ENCODE measurements around the gene ARVCF.
A peak's percentile ranks its signal among the peaks of the same experiment; 100 is the strongest.

Gene ARVCF

DNA sequence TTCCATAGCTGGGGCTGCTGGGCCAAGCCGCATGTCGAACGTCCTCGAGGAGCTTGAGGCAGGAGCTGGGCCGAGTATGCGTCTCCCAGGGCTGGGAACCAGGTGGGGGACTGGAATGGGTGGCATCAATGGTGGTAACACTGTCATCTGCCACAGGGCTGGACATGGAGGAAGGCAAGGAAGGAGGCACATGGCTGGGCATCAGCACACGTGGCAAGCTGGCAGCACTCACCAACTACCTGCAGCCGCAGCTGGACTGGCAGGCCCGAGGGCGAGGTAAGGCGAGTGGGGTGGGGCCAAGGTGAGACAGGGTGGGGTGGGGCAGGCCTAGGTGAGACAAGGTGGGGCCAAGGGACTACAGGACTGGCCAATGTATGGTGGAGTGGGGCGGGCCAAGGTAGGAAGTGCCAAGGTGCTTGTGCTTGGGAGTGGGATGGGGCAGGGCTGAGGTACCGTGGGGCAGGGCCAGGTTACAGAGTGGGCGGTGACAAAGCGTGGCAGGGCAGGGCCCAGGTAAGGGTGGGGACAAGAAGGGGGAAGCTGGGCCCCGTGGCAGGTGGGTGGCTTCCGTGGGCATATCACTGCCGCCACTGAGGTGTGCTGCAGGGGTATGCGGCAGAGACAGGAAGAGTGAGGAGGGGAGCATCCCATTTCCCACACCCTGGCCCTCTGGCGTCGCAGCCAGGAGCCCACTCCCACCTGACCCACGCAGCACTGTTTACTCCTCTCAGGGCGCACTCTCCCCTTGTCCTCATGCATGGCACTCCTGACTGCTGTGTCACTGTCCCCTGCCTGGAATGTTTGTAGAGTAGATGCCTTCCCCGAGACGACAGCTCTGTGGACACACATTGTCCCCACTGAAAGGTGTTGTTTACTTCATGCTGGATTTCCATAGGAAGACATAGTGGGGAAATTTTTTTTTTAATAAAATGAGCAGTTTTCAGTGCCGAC lies 36.0 kb upstream of the ARVCF start:
- no peak for DNase-seq

DNA sequence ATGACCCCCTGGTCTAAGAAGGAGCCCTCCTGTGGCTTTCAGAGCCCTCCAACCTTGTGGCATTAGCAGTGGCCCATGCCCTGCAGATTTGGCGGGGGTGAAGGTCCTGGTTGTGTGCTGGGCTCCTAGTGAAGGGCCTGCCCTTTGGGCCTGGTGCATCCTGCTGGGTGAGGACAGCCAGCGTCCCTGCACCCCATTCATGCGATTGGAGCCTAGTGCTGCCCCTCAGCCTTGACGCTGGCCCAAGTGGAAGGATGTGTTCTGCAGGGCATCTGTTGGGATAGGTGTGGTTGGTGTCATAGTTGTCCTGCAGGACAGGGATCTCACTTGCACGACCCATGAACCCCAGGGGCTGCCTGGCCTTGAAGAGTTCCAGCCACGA lies 35.3 kb upstream of the ARVCF start:
- DNase-seq: no peak

DNA sequence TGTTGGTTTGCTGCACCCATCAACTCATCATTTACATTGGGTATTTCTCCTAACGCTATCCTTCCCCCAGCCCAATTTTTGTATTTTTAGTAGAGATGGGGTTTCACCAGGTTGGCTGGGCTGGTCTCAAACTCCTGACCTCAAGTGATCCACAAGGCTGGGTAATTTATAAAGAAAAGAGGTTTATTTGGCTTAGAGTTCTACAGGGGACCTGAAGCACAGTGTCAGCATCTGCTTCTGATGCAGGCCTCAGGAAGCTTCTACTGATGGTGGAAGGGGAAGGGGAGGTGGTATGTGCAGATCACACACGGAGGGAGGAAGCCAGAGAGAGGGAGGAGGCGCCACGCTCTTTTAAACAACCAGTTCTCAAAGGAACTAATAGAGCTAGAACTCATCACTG lies 30.1 kb upstream of the ARVCF start:
- no peak for DNase-seq

DNA sequence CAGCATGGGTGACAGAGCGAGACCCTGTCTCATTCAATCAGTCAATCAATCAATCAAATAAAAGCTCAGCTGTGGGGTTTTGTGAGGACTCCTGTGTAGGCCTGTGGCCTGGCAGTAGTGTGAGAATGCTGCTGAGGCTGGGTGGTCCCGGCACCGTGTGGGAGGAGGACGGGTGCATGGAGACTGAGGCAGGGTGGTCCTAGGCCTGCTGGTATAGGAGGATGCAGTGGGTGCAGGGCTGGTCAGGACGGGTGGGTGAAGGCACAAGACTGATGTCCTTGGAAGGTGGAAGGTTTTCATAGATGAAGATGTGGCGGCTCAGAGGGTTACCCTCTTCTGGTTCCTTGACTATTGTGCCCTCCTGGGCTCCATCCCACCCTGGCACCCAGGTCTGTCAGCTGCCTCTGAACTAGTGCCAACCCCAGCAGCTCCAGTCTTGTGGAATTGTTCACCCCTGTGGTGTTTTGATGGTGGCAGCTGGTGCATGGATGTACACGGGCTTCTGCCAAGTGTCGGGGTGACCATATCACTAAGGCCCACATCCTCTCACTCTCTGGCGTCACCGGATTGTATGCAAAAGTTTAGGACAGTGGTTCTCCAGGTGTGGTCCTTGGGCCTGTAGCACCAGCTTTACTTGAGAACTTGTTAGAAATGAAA lies 28.0 kb upstream of the ARVCF start:
- no peak for DNase-seq

DNA sequence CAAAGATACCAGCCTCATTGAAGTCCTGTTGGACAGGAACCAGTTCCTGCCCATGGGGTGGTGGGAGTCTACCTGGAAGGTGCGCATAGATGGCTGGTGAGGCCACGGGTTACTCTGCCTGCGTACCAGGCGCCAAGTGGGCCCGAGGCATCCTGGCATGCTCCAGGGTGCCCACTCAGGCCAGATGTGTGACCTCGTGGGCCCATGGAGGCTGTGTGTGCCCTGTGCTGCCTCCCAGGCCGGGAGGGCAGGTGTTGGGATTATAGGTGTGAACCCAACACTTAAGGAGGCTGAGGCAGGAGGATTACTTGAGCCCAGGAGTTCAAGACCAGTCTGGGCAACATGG lies 27.3 kb upstream of the ARVCF start:
- DNase-seq: no peak

DNA sequence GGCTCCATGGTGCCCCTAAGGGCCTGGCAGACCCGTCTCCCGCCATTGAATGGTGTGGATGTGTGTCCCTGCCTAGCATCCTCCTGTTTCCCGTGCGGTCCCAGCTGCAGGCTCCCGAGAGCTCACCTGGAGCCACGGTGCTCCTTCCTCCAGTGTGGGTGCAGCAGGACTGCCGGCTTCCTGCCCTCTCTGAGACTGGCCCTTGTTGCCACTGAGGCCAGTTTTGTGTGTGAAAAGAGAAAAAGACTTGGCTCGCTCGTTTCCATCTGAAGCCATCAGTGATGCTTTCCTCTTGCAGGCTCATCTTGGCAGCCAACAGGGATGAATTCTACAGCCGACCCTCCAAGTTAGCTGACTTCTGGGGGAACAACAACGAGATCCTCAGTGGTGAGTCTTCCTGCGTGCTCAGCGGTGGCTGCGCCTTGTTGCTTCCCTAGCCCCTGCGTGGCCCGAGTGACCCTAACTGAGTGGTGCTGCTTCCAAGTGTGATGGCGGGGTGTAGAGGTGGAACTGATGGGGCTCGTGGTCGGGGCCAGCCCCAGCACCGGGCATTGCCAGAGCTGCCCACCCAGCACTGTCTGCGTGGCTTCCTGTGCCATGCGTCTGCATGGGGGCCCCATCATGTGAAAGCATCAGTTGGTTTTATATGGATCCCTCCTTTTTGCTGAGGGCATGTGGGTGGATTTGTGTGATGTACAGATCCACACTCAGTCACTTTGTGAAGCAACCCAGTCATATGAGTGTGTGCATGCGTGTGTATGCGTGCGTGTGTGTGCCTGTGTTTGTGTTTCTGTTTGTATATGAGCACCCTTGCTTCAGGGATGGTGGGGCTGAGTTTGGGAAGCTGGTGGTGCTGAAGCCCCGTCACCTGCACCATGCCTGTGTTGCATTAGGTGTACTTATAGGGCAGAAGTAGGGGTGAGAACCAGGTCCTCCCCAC lies 26.7 kb upstream of the ARVCF start:
- DNase-seq: no peak

DNA sequence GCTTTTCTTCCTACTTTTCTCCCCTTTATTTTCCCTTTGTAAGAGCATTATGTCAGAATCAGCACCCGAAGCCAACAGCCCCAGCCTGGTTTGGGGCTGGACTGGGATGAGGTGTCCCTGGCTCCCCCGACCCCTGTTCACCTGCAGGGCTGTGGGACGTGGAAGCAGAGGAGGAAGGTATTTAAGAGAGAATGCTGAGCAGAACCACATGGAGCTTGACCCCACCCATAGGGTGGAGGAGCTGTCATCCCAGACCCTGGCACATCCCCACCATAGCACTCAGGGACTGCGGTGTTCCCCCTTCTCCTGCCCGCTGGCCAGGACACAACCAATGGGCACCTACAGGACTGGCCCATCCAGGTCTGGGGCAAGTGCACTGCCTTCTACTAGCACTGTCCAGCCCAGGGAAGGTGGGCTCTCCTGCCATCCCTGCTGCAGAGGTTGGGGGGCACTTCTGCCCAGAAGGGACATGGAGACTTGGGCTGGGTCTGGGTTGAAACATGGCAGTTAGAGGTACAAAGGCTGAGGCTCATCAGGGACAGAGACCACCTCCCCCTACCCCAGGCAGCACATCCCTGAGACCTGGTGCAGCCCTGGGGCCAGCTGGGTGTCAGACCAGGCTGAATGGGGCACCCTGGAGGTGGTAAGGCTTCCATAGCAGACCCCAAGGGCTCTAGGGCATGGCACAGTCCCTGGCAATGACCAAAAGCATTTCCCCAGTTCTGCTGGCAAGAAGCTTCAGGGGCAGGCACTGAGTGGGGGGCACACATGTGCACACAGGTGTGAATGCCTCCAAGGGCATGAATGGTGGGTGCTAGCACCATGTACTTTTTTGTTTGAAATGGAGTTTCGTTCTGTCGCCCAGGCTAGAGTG lies 23.9 kb upstream of the ARVCF start:
- DNase-seq: no peak

DNA sequence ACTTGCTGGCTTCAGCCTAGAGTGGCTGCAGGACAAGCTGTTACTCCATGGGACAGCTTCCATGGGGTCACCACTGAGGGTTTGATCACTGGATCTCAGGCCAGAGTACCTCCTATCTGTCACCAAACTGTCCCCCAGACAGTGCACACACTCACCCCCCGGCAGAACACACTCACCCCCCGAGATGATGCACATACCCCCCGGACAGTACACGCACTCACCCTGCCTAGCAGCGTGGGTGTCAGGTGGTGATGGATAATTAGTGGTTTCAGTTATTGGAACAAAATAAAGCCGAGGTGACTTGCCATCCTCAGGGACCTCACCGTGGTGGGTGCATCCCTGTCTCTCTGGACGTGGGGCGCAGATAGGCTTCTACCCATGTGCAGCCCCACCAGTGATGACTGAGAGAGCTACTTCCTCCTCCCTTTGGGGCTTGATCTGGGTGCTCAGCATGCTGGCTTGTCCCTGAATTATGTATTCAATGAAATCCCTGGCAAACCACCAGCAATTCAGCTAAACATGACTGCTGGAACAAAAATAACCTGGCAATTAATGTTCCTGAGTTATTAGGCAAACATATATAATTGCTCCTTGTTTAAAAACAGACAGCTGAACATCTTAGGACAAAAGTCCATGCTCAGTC lies 23.2 kb upstream of the ARVCF start:
- no peak for DNase-seq

DNA sequence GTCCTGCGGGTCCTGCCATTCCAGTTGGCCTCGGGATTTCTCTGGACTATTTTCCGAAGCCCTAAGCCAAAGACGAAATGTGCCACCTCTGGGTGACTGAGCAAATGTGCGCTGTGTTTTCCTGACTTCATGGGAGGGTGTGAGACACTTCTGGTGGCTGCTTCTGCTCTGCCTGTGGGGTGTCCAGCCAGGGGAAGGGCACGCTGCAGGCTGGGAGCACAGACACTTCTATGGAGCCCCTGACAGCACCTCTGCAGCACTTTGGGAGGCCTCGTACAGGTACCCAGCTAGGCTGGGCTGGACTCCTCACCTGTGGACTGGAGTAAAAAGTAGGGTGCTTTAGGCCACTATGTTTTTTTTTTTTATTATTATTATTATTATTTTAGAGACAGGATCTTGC lies 22.0 kb upstream of the ARVCF start:
- no peak for DNase-seq

DNA sequence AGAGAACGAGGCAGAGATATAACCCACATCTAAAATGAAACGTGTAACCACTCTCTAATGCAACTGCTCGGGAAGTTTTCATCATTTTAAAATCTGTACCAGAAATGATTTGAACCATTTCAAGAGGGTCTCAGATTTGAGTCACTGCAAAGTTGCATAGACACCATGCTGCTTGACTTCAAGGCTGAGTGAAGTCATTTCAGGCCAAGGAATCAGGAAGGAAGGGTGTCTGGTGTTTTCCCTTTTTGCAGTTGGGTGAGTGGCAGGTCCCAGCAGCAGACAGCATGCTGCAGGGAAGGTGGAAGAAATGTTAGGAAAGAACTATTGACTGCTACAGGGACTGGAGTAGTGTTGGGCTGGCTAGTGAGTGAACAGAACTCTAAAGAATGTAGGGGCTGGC lies 20.8 kb upstream of the ARVCF start:
- DNase-seq: peak; percentile 66

DNA sequence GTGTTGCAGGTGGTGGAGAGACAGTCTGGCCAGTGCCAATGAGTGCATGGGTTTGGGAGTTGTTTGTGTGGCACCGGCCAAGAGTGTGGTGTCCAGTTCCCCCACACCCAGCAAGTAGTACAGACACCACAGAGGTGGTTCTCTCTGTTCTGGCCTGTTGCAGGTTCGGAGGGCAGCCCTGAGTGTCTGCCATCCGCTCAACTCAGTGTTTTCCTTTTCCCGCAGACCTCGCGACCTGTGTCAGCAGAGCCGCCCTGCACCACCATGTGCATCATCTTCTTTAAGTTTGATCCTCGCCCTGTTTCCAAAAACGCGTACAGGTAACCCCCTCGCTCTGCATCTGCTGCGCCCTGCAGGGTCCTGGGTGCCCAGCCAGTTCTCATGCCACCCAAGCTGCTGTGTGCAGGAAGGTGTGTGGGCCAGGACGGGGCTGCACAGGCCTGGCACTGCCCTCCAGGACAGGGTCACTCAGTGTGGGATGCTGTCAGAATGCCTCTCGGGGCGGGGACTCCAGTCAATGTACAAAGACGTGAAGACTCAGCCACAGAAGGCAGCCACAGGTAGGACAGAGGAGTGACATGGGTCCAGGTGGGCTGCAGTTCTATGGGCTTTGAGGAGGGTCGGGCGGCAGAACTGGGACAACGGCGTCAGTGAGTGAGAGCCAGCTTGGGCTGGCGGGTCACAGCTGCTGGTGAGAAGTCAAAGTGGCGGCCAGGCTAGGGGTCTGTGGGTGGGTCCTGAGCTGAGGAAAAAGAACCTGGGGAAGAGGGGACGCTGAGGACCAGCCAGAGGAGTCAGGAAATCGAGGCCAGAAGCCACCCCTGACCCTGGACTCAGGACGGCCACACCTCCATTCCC lies 20.1 kb upstream of the ARVCF start:
- DNase-seq: no peak

DNA sequence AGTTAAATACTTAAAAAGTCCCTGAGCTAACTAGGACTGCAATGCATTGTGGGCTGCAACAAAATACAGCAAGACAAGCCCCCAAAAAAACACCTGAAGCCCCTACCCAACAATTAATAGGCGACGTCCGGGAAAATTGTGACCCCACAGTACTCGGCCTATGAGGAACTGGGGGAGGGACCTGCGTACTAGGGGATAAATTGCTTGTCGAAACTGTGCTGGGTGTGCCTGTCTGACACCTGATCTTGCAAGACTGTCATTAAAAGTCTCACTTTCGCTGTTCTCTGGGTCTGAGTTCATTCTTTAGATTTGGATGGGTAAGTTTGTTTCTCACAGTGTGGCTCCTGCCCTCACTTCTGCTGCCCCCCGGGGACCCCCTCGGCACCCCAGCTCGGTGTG lies 19.5 kb upstream of the ARVCF start:
- DNase-seq: no peak

DNA sequence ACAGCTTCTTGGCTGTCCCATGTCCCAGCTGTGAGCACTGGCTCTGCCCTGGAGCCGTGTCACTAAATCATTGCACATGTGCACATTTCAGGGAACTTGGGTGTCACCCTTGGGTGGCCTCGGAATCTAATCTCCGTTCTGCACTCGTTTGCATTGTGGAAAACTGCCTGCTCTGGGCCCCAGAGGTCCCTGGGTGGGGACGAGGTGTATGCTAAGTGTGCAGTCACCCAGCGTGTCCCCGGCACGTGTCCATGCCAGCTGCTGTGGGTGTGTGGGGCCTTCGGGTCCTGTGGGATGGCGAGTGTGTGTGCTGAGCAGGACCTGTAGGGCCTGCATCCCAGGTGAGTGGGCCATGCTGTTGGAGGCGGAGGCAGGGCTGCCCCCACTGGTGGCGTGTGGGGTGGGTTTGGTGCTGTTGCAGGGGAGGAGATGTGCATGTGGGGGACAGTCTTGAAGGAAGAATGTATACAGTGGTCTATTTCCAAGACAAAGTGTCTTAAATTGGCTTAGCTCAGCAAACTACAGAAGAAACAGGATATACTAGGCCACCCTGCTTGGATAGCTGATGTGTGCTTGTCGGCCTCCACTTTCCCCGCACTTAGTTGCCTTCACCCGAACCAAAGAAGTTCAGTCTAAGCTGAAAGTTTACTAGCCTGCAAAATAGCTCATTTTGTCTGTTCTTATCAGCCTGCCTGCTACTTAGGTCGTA lies 18.9 kb upstream of the ARVCF start:
- no peak for DNase-seq

DNA sequence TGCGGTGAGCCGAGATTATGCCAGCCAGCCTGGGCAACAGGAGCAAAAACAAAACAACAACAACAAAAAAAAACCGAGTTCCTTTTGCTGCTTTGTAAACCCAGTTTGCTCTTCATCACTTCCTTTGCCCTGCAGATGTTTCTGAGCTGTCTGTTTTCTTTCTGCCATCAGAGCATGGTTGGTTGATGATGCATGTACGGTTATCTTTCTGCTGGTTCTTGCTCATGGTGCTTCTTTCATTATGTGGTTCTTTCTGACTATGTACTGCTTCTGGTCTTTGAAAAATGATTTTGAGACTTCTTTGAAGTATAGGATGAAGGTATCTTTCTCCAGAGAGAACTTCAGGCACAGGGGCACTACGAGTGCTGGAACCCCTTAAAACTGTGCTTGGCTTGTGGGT lies 17.5 kb upstream of the ARVCF start:
- no peak for DNase-seq

DNA sequence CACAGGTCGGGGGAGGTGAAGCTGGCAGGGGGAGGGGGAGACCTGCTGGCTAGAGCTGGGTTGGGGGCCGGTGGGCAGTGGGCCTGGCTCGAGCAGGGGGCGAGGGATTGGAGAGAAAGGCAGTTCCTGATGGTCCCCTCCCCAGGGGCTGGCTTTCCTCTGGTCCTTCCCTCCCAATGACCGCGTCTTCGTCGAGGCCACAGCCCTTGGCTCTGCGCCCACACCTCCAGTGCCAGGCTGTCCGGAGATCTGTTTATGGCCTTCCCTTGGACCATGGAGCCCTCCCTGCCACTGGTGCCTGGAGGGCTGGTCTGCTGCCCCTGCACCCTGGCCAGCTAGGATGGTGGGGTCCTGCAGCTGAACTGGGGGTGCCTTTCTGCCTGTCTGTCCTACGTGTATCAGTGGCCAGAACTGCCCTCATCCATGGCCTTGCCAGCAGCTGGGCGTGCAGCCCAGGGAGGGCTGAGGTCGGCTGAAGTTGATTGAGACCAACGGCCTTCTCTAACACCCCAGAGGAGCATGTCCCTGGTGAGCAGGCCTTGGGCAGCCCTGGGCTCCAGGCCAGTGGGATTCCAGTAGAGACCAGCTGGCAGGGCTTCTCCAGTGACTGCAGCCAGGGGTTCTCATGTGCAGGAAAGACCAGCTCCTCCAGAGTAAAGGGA lies 16.6 kb upstream of the ARVCF start:
- DNase-seq: no peak

DNA sequence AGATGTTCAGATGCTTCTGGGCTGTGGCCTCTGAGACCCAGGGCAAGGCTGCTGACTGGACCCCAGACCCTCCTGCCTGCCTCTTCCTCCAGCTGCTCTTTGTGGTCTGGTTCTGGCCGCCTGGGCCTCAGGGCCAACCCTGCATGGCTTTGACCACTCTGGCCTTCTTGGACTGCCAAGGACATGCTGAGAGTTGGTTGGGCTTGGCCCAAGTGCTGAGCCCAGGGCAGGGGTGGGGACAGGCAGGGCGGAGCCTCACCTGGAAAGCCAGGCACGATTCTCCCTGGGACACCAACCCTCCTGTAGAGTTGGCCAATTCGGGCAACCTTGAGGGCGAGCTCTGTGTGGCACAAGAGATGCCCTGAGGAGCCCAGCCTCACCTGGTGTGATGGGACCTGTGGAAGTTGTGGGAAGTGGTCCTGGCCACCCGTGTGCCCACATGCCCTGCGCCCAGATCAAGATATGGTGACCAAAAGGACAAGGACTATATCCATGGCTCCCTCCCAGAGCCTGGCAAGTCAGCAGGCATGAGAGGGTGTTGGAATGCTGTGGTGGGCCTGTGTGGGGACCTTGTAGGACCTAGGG lies 15.9 kb upstream of the ARVCF start:
- no peak for DNase-seq

DNA sequence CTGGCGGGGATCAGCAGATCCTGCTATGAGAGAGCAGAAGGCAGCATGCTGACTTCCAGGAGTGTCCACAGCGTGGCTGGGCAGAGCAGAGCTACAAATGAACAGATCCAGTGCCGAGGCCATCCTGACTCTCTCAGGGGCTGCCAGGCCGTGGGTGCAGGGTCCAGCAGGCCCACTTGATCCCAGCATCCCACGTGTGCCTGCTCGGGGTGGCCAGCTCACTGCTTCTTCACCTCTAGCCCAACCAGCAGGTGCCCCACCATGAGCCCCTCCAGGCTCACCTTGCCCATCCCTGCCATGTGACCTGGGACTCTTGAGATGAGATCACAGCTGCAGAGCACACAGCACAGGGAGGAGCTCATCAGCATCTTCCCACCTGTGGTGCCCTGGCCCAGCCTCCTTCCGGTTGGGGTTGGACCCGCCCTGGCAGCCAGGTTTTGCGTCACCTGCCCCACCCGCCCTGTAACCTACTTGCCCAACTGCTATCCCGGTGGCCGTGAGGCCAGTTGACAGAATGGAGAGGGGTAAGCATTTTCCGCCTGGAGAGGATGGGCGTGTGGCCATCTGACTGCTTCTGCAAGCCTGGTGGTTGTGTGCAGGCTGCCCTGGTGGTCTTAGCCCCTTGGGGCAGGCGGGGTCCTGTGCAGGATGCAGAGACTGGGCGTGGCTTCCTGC lies 15.2 kb upstream of the ARVCF start:
- DNase-seq: no peak

DNA sequence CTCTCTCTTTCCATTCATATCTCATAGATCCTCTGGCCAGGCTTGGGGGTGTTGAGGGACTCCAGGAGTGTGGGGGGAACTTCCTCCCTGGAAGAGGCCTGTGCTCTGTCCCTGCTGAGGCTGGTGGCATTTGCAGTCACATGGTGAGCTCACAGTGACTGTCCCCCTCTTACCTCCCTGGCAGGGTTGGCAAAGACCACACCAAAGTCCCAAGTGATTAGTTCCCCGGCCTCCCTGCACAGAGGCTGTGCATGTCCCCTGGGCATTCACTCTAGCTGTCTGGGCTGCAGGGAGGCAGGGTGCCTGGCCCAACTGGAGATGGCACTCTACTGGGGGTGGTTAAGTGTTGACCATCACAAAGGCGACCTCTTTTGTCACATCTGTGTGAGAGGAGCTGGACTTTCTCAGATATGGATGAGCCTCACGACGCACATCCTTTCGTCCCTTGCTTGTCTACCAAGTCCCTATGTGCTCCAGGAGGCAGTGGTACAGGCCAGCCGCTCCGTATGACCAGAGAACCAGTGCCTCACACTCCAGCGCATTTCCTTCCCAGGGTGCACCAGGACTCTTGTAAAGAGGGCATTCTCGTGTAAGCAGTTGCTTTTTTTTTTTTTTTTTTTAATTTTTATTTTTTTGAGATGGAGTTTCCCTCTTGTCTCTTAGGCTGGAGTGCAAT lies 13.1 kb upstream of the ARVCF start:
- no peak for DNase-seq
